GM18861 (cell line): ENCODE measurements around the gene CLNK.
A peak's percentile ranks its signal among the peaks of the same experiment; 100 is the strongest.

ENCODE experiments used
- ATAC-seq: cut with Tn5 transposase; IDR thresholded peaks from one replicate; pipeline ENCODE4 v1.9.1; 2021; ENCODE audit not compliant: unreplicated experiment

CLNK gene

DNA sequence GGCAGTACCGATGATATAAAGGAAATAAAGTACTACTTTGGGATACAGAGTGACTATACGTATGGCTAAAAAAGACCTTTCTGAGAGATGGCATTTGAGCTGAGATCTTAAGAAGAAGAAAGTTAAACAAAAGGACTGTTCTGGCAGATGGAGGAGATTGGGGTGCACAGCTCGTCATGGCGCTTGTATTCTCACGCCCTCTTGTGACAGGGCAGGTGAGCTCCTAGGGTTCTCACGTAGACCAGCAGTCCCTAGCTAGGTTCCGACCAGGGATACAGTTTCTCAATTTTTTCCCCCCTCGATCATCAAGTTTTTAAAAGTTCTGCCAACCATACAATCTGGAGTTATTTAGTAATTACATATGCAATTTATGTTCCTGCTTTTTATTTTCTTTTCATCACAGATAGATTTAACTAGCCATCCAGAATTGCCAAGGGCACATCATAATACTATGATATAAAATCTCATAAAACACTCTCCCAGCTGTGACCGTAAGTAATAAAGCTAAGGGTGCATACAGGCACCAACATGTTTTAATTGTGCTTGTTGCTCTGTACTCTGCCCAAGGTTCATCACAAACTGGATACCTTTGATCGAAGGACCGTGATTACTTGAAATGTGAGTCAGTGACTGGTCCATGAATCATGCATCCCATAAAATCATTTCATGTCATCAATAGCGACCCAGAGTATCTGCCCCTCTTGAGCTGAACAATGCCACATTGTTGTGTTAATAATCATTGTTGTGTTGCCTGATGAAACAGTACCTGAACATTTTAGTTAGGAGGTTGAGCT, 157.9 kb downstream of the CLNK start:
- no peak for ATAC-seq

DNA sequence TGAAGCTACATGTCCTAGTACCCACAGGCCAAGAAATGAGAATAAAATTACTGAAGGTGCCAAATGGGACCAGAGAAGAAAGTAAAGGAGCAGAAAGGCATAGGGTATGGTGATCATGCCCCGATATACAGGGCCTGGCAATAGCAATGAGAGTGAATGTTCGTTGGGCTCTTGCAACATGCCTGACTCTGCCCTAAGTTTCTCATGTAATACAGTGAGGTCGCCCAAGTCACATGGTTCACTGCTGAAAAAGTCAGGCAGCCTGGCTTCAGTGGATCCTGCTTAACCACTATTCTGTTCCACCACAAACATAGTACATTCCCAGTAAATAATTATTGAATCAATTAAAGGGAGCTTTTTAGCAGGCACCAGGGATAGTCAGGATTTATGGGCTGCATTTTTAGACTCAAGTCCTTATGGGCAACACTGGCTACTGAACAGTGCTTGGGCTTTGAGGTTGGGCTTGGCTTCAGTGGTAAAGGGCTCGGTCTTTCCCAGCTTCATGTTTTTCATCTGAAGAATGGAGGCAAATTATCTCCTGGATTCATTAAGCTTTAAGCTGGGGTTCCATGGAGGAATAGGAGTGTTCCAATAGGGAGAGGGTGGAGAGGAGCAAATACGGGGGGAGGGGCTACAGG, 160.3 kb downstream of the CLNK start:
- ATAC-seq, result no peak

DNA sequence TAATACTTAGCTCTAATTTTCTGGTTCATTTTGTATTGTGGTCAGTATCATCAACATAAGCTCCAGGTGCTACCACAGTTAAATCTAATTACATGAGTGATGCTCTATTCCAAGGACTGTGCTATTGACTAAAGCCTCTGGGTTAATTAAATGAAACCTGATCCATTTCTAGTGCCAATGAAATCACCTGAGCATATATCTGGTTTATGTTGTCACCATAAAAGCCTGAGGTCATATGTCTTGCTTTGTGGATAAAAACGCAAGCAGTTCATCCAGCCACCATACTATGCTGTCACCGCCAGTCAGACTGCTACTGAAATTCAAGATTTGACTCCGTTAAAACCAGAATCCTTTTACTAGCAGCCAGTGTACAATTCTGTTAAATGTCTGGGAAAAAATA, 163.1 kb downstream of the CLNK start:
- no peak for ATAC-seq

DNA sequence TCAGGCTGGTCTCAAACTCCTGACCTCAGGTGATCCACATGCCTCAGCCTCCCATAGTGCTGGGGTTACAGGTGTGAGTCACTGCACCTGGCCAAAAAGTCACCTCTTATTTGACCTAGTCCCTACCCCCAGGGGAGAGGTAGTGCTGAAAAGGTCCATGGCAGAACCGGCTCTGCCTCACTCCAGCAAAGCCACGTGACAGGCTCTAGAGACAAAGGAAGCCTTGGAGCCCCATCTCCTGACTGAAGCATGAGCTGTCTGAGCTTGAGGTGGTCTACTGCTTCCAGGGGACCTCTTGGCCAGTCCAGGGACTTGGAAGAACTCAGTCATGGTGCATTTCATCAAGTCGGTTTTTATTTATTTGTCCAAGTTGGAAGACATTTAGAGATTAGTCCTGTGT, 174.8 kb downstream of the CLNK start:
- no peak for ATAC-seq

DNA sequence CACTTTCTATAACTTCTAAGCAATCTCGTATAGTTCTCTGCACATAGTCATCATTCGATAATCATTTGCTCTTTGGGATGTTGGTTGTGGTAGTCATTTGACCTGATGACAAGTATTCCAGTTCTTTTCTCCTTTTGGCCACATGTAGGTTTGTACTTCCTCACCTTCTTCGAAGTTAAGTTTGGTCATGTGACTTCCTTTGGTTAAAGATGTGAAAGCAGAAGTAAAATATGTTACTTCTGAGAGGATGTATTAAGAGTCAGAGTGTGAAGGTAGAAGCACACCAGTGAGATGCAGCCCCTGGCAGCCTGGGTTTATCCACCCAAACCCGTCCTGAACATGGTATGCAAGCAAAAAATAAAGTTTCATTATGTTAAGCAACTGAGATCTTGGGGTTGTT, 178.5 kb downstream of the CLNK start:
- ATAC-seq, result peak; percentile 45

DNA sequence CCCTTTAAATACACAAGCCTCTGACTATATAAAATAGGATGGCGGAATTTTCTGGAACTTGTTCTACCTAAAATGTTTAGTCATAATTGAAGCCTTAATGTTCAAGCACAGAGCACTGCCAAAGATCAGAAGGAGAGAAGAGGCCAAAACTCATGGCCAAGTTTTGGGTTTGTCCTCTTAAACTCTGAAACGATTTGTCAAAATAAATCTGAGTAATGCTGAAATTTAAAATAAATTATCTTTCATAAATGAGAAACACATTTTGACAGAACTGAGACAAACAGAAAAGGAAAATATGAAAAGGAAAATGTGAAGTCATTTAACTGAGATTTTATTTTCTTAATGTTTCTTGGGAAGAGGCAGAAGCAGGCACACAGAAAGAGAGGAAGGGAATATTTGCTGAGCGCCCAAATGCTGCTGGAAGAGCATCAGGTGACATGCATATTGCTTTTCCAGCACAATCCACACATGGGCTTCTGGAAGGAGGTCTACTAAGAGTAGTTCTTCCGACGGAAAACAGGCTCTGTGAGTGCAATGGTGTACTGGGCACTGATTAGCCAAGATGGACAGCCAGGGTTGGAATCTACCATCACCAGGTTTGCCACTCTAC, 179.9 kb downstream of the CLNK start:
- no peak for ATAC-seq

DNA sequence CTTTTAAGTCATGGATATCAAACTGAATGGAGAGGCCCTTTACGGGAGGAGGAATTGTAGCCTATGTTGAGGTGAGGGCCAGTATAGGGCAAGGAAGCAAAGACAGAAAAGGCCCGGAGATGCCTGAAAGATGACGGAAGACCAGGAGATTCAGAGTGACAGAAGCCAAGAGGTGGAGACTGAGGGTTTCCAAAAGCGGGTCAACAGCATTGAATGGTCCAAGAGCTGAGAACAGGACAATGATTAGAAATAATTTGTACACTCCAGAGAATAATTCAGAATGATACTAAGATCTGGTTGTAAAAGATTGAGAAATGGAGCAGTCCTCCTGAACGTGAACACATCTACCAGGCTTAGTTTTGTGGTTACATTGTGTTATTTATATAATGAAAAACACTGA, 181.9 kb downstream of the CLNK start:
- ATAC-seq, result no peak

DNA sequence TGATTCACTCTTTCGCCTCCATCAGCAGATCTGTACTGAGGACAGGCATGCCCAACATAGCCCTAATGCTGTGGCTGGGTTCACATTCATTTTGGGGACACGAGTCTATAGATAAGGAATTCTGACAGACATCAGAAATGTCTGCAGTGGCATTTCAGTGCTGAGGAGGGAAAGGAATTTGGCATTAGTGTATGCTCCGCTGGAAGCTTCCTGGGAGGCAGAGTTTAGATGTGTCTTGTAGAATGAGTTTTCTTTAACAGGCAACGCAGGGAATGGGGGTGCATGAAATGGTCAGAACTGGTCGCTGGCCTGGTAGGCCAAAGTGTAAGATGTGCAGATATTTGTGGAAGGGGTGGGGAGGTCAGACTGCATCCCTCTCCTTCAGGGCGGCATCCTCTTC, 183.8 kb downstream of the CLNK start:
- ATAC-seq, result no peak

DNA sequence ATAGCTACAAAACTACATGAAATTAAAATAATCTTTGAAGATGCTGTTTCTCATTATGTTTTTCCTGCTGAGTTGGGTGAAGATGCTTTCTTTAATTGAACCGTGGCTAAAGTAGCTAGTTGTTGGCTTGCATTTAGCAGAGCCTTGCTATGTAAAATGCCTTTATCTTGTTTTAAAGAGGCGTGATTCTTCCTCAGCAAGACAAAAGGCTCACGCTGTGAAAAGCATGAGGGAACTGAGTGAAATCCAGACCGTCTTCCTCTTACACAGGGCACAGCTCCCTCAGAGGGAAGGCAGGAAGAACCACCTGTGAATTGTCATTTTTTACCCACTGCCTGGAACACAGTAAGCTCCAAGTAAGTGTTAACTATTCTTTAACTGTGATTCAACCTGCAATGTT, 188.4 kb downstream of the CLNK start:
- no peak for ATAC-seq

DNA sequence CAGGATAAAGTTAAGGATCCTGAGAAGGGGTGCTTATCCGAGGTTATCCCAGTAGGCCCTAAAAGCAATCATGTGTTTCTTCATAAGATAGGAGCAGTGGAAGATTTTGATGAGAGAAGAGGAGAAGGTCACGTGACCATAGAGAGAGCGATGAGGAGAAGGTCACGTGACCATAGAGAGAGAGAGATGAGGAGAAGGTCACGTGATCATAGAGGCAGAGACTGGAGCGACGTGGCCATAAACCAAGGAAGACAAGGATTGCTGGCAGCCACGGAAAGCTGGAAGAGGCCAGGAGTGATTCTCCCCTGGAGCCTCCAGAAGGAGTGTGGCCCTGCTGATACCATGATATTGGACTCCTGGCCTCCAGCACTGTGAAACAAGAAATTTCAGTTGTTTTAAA, 188.9 kb downstream of the CLNK start:
- no peak for ATAC-seq

DNA sequence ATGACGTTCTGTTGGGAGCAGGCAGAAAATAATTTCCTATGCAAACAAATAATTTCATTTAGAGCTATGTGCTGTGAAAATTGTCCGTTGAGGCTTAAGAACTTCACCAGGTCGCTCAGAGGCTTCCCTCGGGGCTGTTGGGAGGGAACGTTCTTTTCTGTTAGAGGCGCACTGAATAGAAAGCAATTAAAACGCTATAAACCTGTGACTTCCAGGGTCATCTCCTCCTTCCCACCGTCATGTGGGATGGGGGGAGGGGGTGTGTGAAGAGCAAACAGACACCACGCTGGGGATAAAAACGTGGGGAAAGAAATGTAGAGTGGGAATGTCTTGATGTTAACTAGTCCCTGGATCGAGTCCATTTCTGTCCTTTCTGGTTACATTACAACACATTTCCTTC, 192.1 kb downstream of the CLNK start:
- no peak for ATAC-seq

DNA sequence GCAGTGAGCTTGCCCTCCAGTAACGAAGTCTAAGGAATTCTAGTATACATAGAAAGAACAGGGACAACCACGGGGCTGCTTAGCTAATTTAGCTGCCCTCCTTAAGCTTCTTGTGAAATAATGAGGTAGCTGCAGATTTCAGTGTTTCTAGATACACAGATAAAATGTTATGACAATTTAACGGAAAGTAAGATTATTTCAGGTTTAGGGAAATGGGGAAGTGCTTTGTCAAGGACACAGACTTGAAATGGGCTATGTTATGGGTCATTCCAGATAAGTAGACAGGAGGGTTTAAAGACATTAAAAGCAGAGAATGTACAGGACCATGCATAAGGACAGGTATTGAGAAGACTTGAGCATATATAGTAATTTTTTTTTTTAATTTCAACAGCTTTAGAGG, 193.2 kb downstream of the CLNK start:
- ATAC-seq, result no peak

DNA sequence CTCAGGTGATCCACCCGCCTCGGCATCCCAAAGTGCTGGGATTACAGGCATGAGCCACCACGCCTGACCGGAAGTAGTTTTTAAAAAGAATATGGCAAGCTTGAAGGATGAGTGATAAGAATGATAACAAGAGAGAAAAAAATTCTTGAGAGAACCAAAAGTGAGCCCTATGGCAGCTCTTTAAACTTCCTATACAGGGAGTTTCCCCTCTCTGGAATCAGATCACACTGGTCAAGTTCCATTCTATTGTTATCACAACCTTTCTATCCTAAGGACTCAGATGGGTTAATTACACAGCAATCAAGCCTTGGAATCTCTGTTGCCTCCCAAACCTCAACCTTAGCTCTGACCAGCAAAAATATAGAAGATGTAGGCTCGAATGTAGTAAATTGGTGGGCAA, 193.6 kb downstream of the CLNK start:
- no peak for ATAC-seq

DNA sequence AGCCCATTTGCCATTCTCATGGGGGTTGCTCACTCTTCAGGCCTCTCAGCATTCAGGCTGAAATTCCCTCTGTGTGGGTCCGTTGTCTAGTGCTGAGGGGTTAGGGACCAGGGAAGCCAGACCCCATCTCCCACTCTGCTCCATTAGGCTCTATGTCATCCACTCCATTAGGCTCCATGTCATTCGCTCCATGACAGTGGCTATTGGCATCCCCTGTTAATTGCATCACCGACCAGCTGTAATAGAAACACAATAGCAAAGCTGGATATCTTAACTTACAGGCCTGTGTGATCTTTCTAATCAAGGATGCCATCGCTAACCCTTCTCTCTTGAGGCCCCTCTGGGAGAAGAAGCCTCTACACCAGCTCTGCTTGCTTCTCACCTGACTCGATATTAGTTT, 201.7 kb downstream of the CLNK start:
- ATAC-seq, result no peak

DNA sequence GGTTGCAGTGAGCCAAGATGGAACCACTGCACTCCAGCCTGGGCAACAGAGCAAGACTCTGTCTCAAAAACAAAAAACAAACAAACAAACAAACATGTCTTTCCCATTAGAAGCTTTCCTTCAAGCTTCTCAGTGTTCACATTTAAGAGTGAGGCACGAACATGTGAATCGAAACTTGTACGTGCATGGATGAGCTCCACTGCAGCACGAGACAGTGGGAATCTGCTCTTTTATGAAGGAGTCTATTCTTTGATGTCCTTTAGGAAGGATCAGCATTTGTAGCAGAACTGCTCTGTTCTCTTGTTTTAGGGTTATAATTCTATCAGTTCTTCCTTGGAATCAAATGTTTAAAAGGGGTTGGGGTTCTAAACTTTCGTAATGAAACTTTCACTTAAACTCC, 204.0 kb downstream of the CLNK start:
- ATAC-seq, result no peak

DNA sequence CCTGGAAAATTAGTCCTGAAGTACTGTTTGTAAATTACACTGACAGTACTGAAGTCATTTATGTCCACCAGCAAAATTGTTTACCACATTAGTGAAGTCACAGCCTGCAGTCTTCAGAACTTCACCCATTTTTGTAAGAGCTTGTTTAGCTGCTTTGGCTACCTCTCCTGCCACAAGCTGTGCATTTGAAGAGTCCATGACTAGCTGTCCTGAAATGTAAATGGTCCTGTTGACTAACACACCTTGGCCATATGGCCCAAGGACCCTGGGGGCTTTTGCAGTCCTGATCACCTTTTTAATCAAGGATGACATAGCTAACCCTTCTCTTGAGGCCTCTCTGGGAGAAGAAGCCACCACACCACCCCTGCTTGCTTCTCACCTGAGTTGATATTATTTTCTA, 205.9 kb downstream of the CLNK start:
- ATAC-seq, result no peak

DNA sequence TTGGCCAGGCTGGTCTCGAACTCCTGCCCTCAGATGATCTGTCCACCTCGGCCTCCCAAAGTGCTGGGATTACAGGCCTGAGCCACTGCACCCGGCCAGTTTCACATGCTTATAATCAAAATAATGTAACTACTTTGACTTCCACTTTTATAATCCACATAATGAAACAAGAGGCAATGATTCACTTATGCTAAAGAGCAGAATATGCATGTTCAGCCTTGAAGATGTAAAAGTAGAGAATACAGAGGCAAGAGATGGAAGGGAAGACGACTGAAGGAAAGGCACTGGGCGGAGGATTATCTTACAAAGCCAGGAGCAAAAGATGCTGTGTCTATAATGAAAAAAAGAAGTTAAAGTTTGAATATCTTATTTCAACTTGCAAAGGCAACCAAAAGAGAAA, 214.1 kb downstream of the CLNK start:
- ATAC-seq, result no peak

DNA sequence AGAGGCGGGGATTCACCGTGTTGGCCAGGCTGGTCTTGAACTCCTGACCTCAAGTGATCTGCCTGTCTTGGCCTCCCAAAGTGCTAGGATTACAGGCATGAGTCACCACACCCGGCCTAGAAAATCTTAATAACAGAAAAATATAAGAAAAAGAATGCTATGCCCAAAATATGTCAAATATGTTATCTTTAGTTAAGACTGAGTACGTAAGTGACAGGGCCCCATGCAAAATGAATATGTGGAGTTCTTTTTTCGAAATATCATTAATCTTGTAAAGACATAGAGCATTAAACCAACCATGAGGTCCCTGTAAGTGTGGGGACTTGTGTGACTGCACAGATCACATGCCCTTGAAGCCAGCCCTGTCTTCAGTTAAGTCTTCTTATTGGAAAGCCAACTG, 218.4 kb downstream of the CLNK start:
- ATAC-seq, result no peak

DNA sequence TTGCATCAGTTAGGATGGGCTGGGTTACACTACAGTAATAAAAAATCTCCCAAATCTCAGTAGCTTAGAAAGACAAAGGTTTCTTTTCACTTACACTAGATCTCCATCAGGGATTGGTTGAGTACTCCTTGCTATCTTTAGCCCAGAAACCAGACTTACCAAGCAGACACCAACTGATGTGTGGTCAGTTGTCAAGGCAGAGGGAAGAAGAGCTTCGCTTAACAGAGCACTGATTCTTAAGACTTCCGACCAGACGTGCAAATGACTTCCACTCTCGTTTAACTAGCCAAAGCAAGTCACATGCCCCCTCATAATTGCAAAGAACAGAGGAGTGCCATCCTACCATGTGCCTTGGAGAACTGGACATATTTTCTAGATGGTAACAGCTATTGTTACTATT, 221.7 kb downstream of the CLNK start:
- ATAC-seq, result no peak

DNA sequence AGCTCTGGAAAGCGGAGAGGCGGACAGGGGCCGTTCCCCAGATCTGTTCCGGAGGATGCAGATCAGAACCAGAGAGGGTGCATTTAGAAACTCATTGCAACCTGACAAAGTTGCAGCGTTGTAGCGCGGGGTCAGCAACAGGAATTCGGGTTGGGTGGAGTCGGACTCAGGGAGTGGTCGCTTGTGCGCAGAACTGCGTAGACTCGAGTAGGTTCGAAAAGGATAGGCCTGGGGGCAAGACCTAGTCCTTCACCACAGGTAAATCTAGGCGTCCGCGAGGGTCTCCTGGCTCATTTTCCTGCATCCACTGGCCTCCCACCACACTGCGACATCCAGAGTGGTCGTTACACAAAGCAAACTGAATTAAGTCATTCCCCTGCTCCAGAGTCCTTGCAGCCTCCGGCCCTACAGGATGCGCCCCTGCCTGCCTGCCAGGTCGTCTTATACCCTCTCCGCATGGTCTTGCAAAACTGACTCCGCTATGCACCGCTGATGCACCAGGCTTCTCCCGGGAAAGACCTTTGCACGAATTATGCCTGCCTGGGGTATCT, 222.6 kb downstream of the CLNK start:
- no peak for ATAC-seq

DNA sequence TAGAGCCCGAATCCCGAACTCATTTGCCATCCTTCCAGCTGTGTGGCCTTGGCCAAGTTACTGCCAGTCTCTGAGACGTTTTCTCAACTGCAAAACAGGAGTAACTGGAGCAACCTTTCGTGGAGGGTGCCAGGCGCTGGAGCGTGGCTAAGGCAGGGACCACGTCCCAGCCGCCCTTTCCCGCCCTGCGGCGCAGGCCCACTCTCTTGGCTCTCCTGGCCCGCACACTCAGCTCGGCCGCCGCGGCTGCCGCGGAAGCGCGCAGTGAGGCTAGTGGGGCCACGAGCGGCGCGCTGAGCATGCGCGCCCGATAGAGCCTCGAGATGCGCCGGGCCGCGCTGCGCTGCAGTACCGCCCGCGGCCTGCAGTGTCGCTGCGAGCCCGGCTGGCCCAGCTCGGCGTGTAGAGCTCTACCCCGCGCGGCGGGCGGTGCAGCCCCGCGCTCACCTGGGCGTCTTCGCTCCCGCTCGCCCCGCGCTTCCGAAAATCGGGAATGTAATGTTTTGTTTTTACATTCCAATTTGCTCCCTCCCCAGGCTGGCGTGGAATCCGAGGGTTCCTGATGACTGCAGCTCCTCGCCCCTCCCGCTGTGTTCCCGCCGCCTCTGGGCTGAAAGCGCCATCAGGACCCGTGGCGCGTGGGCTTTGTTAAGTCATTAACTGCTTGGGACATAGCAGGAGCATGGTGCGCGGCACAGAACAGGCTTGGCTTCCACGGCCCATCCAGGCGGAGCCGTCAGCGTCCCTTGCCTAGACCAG, 223.3 kb downstream of the CLNK start:
- peak; percentile 70 for ATAC-seq
